Measurements from ENCODE around the gene ERCC6L. TPM values are rescaled to one million over a fixed set of nuclear protein-coding genes. Genes with fewer than 3 reads are reported as not detected.
A peak's percentile ranks its signal among the peaks of the same experiment; 100 is the strongest.

Gene ERCC6L
- total RNA-seq, result not detected
- long read RNA-seq, partial matches to known transcripts, result 0 of 3 reads
- long read RNA-seq, other reads (novel, unspliced or antisense), result 3 of 3 reads

GRCh38 chrX:72238721-72239475 is at the start of gene ERCC6L:
TSS of gene ERCC6L (minus strand) at chrX:72239027. CDS start at chrX:72238911, 116 bp downstream.
- peak; percentile 93 for DNase-seq (ENCODE audit: low spot score)

DNA sequence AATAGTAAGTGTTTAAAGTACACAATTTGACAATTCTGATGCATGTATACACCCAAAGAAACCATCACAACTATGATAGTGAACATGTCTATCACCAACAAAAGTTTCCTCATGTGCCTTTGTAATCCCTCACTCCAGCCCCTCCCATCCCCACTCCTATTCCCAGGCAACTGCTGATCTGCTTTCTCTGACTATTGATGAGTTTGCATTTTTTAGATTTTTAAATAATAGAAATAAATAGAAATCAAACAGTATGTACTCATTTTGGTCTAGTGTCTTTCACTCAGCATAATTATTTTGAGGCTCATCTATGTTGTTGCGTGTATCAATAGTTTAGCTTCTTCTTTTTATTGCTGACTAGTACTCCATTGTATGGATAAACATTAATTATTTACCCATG is 43.5 kb upstream of the ERCC6L start:
- DNase-seq (ENCODE audit: low spot score), result no peak

DNA sequence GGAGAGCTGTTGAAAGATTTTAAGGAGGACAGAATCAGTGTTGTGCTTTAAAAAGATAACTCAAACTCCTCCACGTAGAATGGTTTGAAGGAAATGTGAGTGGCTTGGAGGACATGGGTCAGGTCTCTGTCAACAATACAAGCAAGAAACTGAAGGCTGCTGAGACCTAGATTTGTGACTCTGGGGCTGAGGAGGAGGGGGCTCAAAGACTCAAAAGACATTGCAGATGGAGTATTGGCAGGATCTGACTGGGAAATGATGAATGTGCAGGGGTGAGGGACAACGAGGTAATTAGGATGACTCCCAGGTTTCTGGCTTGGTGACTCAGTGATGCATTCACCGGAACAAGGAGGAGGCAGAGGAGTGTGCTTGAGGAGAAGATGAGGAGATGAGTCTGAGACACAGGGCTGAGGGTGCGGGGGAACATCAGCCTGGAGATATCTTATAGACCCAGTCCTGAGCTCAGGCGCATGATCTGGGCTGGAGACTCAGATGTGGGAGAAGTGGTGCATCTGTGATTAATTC is 41.6 kb upstream of the ERCC6L start:
- no peak for DNase-seq (ENCODE audit: low spot score)

GRCh38 chrX:72276478-72276953 is 37.7 kb upstream of the ERCC6L start:
- no peak for DNase-seq (ENCODE audit: low spot score)

DNA sequence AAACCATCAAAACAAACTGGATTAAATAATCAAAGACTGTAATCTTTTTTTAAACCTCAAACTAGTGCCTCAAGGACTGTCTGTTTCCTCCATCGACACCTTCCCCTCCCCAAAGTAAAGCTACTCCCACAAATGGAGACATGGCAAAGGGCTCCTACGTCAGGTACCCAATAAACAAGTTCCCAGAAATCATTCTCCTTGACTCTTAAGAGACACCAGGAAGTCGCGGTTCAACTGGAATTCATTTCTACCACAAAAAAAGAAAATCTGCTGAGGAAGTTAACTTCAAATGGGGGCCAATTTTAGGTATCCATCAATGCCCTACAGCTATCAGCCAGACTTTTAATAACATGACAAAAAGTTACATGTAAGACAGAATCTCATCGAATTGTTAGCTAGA is 35.7 kb upstream of the ERCC6L start:
- no peak for DNase-seq (ENCODE audit: low spot score)

DNA sequence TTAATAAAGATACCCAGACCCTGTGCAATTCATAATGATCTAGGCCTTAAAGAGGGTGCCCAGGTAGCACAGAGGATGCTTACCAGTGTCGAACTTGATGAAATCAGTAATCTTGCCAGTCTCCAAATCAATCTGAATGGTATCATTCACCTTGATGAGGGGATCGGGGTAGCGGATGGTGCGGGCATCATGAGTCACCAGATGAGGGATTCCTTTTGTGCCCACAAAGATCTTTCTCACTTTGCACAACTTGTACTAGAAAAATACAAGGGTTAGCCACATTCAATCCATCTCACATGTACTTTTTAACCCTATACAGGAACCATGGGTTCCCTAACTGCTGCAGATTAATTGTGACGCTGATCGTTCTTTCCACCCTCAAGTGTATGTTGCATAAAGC is 34.9 kb upstream of the ERCC6L start:
- DNase-seq (ENCODE audit: low spot score), result no peak

GRCh38 chrX:72272868-72273267 is 34.0 kb upstream of the ERCC6L start:
- no peak for DNase-seq (ENCODE audit: low spot score)

GRCh38 chrX:72271812-72272211 is 33.0 kb upstream of the ERCC6L start:
- DNase-seq (ENCODE audit: low spot score), result no peak

- no peak for DNase-seq (ENCODE audit: low spot score)
These were observed 32.4 kb upstream of the ERCC6L start for GRCh38 chrX:72271091-72271788.

GRCh38 chrX:72270316-72270866 is 31.6 kb upstream of the ERCC6L start:
- DNase-seq (ENCODE audit: low spot score), result no peak

DNA sequence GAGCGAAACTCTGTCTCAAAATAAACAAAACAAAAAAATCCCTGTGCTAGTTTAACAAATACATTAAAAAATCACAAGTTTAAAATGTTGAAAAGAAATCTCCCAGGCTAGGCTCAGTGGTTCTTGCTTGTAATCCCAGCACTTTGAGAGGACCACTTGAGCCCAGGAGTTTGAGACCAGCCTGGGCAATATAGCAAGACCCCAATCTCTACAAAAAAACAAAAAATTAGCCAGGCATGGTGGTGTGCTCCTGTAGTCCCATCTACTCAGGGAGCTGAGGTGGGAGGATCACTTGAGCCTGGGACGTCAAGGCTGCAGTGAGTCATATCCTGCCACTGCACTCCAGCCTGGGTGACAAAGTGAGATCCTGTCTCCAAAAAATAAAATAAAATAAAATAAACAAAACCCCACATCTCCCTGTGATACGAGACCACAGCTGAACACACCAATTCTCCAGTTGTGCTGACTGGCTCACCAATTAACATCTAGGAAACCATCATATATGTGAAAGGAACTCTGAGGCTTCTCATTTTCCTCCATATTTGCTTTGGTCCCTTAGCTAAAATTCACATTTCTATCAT is 30.9 kb upstream of the ERCC6L start:
- no peak for DNase-seq (ENCODE audit: low spot score)

- DNase-seq (ENCODE audit: low spot score), result no peak
These were observed 30.0 kb upstream of the ERCC6L start for GRCh38 chrX:72268597-72269365.

- no peak for DNase-seq (ENCODE audit: low spot score)
These were observed 26.4 kb upstream of the ERCC6L start for GRCh38 chrX:72265263-72265662.

DNA sequence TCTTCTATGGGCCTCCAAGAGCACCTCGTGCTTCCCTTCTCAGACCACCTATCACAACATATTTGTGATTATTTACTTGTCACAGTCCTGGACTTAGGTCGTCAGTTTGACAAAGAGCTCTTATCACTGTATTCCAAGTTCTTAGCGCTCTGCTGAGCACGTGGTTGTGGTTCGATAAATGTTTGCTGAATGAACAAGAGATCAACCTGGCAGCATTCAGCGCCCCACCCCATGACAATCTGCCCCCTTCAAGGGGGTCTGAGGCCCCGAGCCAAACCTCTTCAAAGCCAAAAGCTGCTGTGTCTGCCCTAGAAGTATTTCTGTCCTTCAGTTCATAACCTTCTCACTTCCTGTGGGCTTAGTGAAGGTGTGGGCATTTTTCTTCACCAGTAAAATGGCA is 23.2 kb upstream of the ERCC6L start:
- no peak for DNase-seq (ENCODE audit: low spot score)

DNA sequence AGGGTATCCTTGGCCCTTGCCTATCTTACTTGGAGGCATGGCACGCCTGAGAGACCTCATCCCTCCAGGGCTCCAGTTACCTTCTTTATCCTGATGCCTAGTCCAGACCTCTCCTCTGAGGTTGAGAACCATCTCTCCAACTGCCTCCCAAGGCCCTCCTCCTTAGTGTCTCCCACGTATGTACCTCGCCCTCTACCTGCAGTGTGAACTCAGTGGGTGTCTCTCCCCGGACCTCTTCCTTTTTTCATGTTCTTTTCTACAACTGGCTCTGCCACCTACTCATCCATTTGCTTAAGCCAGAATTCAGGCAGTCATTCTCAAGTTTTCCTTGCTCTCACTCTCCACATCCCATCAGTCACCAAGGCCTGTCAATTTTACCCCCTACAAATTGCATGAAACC is 21.6 kb upstream of the ERCC6L start:
- no peak for DNase-seq (ENCODE audit: low spot score)

DNA sequence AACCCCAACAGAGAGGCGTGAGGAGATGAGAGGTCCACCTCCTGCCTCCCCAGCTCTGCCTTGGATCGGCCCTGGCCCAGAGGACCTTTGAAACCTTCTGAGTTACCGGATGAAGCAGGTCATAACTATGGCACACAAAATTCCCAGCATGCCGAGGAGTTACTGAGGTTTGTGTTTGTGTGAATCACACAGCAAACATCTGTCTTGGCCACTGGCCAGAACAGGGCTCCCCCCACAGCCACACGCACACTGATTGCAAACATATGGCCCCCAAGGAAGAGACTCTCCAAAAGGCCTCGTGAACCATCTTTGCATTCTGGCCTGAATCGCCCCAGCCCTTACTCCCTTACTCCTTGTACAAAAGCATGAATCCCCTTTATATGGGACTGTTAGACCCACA is 19.3 kb upstream of the ERCC6L start:
- no peak for DNase-seq (ENCODE audit: low spot score)

DNA sequence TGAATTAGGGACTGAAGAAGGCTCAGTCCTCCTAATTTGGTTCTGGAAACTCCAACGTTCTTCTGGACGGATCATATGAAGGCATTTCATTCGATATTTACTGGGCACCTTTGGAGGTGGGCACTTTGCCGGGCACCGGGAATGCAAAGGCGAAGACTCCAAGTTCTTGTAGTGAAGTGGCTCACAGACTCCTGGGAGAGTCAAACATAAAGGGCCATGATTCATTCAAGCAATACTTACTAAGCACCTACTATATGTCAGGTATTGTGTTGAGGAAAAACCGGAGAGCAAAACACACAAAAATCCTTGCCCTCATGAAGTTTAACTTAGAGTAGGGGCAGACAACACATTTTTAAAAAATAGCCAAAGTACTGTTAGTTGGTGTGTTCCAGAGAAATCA is 17.0 kb upstream of the ERCC6L start:
- no peak for DNase-seq (ENCODE audit: low spot score)

GRCh38 chrX:72255445-72255844 is 16.6 kb upstream of the ERCC6L start:
- no peak for DNase-seq (ENCODE audit: low spot score)

GRCh38 chrX:72254816-72255215 is 16.0 kb upstream of the ERCC6L start:
- no peak for DNase-seq (ENCODE audit: low spot score)

DNA sequence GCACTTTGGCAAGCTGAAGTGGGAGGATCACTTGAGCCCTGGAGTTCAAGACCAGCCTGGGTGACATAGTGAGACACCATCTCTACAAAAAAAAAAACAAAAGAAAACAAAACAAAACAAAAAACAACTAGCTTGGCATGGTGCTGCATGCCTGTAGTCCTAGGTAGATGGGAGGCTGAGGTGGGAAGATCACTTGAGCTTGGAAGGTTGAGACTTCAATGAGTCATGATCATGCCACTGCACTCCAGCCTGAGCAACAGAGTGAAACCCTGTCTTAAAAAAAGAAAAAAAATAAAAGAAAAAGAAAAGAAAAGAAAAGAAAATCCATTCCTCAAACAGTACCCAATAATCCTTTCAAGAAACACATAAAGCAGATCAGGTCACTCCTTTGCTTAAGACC is 14.9 kb upstream of the ERCC6L start:
- DNase-seq (ENCODE audit: low spot score), result no peak
